ENCODE measurements around the gene CABLES2. TPM values are rescaled to one million over a fixed set of nuclear protein-coding genes. Genes with fewer than 3 reads are reported as not detected.
A peak's percentile ranks its signal among the peaks of the same experiment; 100 is the strongest.

The CABLES2 gene
- total and polyA plus RNA-seq, 9 of the 15 experiments (the other 6 are each of a cell fraction or from before 2014, with no cell fraction given): 0.46 to 4.2 (median 1.6) TPM

DNA sequence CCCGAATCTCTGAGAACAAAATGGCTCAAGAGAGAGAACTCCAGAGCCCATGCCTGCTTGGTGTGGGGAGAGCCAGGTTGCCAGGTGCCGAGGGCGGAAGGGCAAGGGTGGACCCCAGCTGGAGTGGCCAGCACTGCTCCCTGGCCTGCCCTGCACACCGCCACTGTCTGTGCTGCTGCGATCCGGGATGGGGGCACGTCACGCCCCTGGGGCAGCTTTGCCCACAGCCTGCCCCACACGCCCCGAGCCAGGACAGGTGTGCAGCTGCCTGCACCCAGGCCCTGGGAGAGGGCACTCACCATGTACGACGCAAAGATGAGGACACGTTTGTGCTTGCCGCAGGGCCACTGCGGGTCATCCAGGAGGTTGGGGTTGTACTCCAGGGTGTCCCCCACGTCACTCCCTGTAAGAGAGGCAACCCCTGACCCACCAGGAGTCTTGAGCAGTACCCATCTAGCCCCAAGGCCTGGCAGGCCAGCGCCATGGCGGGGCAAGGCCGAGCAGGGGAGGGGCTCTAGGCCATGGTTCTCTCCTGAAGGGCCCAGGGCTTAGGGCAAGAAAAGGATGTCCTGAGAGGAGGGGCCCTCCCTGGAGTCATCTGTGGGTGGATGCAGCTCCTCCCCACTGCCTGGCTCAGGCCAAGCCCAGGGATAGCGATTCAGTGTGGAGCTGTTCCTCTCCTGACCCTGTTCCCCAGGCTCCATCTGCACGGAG lies 14.3 kb downstream of the CABLES2 start (continued):
- TF ChIP-seq DIDO1 (tag; IDR thresholded peaks at IDR 0.05; ENCODE audit: low read depth) (no peak), NFE2L1 (tag; IDR thresholded peaks at IDR 0.05; ENCODE audit: borderline replicate concordance, low read depth) (no peak), RBM15 (IDR thresholded peaks at IDR 0.05; ENCODE audit: insufficient read depth, low read length) (no peak), POLR2G (IDR thresholded peaks at IDR 0.05; ENCODE audit: low read depth, low read length) (peak; percentile 51), ZNF140 (CRISPR knock-in tag; IDR thresholded peaks at IDR 0.05) (no peak), RBBP5 (IDR thresholded peaks at IDR 0.05; ENCODE audit: borderline replicate concordance, insufficient read depth, low read length, poor library complexity, severe bottlenecking) (no peak), NR4A1 (CRISPR knock-in tag; IDR thresholded peaks at IDR 0.05) (no peak), NR4A1 (tag; IDR thresholded peaks at IDR 0.05) (no peak)
- TF ChIP-seq, protein P1, sequence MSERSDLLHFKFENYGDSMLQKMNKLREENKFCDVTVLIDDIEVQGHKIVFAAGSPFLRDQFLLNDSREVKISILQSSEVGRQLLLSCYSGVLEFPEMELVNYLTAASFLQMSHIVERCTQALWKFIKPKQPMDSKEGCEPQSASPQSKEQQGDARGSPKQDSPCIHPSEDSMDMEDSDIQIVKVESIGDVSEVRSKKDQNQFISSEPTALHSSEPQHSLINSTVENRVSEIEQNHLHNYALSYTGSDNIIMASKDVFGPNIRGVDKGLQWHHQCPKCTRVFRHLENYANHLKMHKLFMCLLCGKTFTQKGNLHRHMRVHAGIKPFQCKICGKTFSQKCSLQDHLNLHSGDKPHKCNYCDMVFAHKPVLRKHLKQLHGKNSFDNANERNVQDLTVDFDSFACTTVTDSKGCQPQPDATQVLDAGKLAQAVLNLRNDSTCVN (CRISPR knock-in tag; IDR thresholded peaks at IDR 0.05): no peak

DNA sequence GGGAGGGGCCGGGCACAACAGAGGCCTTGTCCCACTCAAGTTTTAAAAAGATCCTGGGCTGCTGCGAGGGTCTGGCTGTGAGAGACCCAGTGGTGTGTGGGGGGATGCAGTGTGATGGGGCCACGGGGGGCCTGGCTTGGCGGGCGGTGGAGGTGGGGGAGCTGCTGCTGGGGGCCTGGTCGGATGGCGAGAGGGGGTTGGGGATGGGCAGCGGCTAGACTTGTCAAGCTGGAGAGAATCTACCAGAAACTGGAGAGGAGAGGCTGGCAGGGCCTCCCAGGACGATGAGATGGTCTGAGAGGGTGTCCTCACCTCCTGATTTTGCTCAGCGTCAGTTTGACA lies 15.0 kb downstream of the CABLES2 start:
- H3K36me3 ChIP-seq (ENCODE audit: control insufficient read depth, insufficient read depth, low read length): peaks cover 41% of the 10 kb centered on the region
- peaks cover 12% of the 10 kb centered on the region for H3K9me1 ChIP-seq (ENCODE audit: control insufficient read depth, insufficient read depth, low read length)
- H3K4me1 ChIP-seq (replicated peaks in 1 of 2; ENCODE audit: control insufficient read depth in 2 of 2, insufficient read depth in 2 of 2, low read length in 2 of 2): peaks cover 11 to 66% of the 10 kb centered on the region in 2 experiments; a peak in 4 of 5 replicates
- BruUV-seq (replicated peaks): no TSS peak
- peaks cover 9% of the 10 kb centered on the region for H4K20me1 ChIP-seq (replicated peaks; ENCODE audit: control insufficient read depth, insufficient read depth, low read length)
- no peak for ATAC-seq
- H3K9ac ChIP-seq (ENCODE audit: insufficient read depth in 1 of 2, low read depth in 2 of 2, low read length in 2 of 2): no peak overlapping the region
- in situ Hi-C loops (cut with MboI): no loop called here
- no peak overlapping the region for H3K4me2 ChIP-seq (ENCODE audit: insufficient read depth, low read length)
- FAIRE-seq: no peak
- H3K27me3 ChIP-seq (ENCODE audit: control insufficient read depth in 2 of 2, insufficient read depth in 2 of 2, low read length in 2 of 2): no peaks in the 10 kb centered on the region
- WGBS (ENCODE audit: insufficient coverage, low coverage, missing lambda C conversion rate): 57% methylated on average over 4 of the region's 10 CpGs
- no peak overlapping the region for H2AFZ ChIP-seq (ENCODE audit: low read depth, low read length)
- peaks cover 28% of the 10 kb centered on the region for H3K79me2 ChIP-seq (ENCODE audit: control insufficient read depth, insufficient read depth, low read length)
- intact Hi-C loops (cut with micrococcal nuclease): no loop called here
- no peak for DNase-seq (ENCODE audit: extremely low read depth in 1 of 4, low spot score in 3 of 4)
- CTCF ChIA-PET (ENCODE audit: low intra/inter-chr PET ratio): no interaction called here
- no peaks in the 10 kb centered on the region for H3K9me3 ChIP-seq (replicated peaks; ENCODE audit: control insufficient read depth, insufficient read depth, low read depth, low read length)
- TF ChIP-seq, protein P2, sequence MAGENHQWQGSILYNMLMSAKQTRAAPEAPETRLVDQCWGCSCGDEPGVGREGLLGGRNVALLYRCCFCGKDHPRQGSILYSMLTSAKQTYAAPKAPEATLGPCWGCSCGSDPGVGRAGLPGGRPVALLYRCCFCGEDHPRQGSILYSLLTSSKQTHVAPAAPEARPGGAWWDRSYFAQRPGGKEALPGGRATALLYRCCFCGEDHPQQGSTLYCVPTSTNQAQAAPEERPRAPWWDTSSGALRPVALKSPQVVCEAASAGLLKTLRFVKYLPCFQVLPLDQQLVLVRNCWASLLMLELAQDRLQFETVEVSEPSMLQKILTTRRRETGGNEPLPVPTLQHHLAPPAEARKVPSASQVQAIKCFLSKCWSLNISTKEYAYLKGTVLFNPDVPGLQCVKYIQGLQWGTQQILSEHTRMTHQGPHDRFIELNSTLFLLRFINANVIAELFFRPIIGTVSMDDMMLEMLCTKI (IDR thresholded peaks at IDR 0.05; ENCODE audit: partially characterized antibody): no peak
- no peak for TF ChIP-seq PYGO2 (tag; IDR thresholded peaks at IDR 0.05)
- no peak for TF ChIP-seq PURB (CRISPR knock-in tag; IDR thresholded peaks at IDR 0.05; ENCODE audit: low read depth)
- no peak for TF ChIP-seq ZNF584 (CRISPR knock-in tag; IDR thresholded peaks at IDR 0.05; ENCODE audit: low read depth)
- no peak overlapping the region for H3K27ac ChIP-seq (ENCODE audit: extremely low read depth, low read depth, low read length)
- POLR2A ChIA-PET: interaction anchor here (5.1 kb wide), 1 partner anchor 9 kb away, joined by 28 read pairs; no protein-coding TSS in a partner anchor
- H3K4me3 ChIP-seq: no peak overlapping the region

Measured in K562 (cell line).